ENCODE results near the gene ZFHX3. TPM values are rescaled to one million over a fixed set of nuclear protein-coding genes. Genes with fewer than 3 reads are reported as not detected.

ZFHX3 gene
- total RNA-seq, 1 experiment from 2014 or later: 21.8 TPM

DNA sequence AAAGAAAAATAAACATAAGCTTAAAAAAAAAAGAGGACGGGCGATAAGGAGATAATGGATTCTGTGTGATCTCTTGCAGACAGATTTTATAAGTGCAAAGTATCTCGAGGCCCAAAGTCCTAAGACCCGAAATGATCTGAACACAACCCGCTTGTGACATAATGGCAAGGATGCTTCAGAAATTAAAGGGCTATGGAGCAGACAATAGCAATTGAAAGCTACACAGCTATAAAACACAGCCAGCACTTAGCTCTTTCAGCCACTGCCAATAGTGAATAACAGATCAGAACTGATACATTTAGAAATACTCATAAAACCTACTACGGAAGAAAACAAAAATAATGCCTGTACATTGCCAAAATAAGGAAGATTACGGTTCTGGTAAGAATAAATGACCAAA, 117.5 kb downstream of the ZFHX3 start:
- Histone ChIP-seq H3K27ac (ENCODE audit: low read depth, low read length, poor library complexity, severe bottlenecking) (peak overlapping the region; percentile 62), H3K27me3 (replicated peaks; ENCODE audit: insufficient read depth, low read depth, low read length, poor library complexity) (no peaks in the 10 kb centered on the region), H3K36me3 (ENCODE audit: insufficient read depth, low read length, poor library complexity, severe bottlenecking) (no peaks in the 10 kb centered on the region), H3K4me1 (ENCODE audit: insufficient read depth, low read length, poor library complexity, severe bottlenecking) (peaks cover 78% of the 10 kb centered on the region), H3K9me3 (ENCODE audit: low read depth, low read length, poor library complexity, severe bottlenecking) (no peaks in the 10 kb centered on the region), H3K4me3 (ENCODE audit: low read depth, low read length, poor library complexity, severe bottlenecking) (peak overlapping the region; percentile 18)
- ChIA-PET POLR2A (ENCODE audit: low non-redundant PET) (interaction anchor here (0.7 kb wide), 1 partner anchor 34 kb away, joined by 9 read pairs; no protein-coding TSS in a partner anchor), CTCF (no interaction called here)
- intact Hi-C loops (cut with micrococcal nuclease; ENCODE audit: unreplicated experiment): loop anchor here (10.0 kb wide), 1 partner anchor 124 kb away; no protein-coding TSS in a partner anchor
- no TSS peak for BruUV-seq (replicated peaks)
- no peak for DNase-seq (ENCODE audit: low spot score)
- TF ChIP-seq EZH2 (IDR thresholded peaks at IDR 0.05; ENCODE audit: borderline replicate concordance, low read depth, low read length, poor library complexity, severe bottlenecking): no peak

DNA sequence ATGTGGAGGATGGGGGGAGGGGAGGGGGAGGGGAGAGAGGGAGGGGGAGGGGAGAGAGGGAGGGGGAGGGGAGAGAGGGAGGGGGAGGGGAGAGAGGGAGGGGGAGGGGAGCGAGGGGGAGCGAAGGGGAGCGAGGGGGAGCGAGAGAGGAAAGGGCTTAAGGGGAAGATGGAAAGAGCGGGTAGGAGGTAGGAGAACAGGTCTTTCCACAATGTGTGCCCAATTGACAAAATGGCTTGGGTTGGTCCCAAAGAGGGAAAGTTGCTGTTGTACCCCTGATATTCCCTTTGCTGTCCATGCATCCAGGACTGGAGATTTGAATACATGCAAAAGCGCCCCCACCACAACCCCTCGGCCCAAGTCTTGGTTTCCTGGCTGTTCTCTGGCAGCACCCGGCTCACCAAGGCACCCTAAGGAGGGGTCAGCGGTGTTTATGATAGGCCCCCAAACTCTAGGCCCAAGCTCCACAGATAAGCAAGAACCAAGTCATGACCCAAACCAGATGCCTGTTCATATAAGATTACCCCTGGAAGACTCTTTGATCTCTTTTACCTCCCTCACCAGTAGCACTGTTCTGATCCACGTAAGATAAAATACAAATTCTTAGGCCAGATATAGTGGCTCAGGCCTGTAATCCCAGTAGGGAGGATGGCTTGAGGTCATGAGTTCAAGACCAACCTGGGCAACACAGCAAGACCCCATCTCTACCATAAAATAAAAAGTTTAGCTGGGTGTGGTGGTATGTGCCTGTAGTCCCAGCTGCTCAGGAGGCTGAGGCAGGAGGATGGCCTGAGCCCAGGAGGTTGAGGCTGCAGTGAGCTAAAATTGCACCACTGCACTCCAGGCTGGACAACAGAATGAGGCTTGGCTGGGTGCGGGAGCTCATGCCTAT, 119.6 kb downstream of the ZFHX3 start:
- TF ChIP-seq, protein P1, sequence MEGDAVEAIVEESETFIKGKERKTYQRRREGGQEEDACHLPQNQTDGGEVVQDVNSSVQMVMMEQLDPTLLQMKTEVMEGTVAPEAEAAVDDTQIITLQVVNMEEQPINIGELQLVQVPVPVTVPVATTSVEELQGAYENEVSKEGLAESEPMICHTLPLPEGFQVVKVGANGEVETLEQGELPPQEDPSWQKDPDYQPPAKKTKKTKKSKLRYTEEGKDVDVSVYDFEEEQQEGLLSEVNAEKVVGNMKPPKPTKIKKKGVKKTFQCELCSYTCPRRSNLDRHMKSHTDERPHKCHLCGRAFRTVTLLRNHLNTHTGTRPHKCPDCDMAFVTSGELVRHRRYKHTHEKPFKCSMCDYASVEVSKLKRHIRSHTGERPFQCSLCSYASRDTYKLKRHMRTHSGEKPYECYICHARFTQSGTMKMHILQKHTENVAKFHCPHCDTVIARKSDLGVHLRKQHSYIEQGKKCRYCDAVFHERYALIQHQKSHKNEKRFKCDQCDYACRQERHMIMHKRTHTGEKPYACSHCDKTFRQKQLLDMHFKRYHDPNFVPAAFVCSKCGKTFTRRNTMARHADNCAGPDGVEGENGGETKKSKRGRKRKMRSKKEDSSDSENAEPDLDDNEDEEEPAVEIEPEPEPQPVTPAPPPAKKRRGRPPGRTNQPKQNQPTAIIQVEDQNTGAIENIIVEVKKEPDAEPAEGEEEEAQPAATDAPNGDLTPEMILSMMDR (conservative IDR thresholded peaks at IDR 0.05; ENCODE audit: low read depth, low read length): no peak
- no peak for TF ChIP-seq EZH2 (IDR thresholded peaks at IDR 0.05; ENCODE audit: borderline replicate concordance, low read depth, low read length, poor library complexity, severe bottlenecking)
- intact Hi-C loops (cut with micrococcal nuclease; ENCODE audit: unreplicated experiment): no loop called here
- ChIA-PET CTCF (no interaction called here), POLR2A (ENCODE audit: low non-redundant PET) (no interaction called here)
- BruUV-seq (replicated peaks): no TSS peak
- peaks cover 69% of the 10 kb centered on the region for H3K4me1 ChIP-seq (ENCODE audit: insufficient read depth, low read length, poor library complexity, severe bottlenecking)
- no peak overlapping the region for H3K4me3 ChIP-seq (ENCODE audit: low read depth, low read length, poor library complexity, severe bottlenecking)
- no peaks in the 10 kb centered on the region for H3K9me3 ChIP-seq (ENCODE audit: low read depth, low read length, poor library complexity, severe bottlenecking)
- no peaks in the 10 kb centered on the region for H3K27me3 ChIP-seq (replicated peaks; ENCODE audit: insufficient read depth, low read depth, low read length, poor library complexity)
- no peaks in the 10 kb centered on the region for H3K36me3 ChIP-seq (ENCODE audit: insufficient read depth, low read length, poor library complexity, severe bottlenecking)
- no peak for DNase-seq (ENCODE audit: low spot score)
- H3K27ac ChIP-seq (ENCODE audit: low read depth, low read length, poor library complexity, severe bottlenecking): no peak overlapping the region

DNA sequence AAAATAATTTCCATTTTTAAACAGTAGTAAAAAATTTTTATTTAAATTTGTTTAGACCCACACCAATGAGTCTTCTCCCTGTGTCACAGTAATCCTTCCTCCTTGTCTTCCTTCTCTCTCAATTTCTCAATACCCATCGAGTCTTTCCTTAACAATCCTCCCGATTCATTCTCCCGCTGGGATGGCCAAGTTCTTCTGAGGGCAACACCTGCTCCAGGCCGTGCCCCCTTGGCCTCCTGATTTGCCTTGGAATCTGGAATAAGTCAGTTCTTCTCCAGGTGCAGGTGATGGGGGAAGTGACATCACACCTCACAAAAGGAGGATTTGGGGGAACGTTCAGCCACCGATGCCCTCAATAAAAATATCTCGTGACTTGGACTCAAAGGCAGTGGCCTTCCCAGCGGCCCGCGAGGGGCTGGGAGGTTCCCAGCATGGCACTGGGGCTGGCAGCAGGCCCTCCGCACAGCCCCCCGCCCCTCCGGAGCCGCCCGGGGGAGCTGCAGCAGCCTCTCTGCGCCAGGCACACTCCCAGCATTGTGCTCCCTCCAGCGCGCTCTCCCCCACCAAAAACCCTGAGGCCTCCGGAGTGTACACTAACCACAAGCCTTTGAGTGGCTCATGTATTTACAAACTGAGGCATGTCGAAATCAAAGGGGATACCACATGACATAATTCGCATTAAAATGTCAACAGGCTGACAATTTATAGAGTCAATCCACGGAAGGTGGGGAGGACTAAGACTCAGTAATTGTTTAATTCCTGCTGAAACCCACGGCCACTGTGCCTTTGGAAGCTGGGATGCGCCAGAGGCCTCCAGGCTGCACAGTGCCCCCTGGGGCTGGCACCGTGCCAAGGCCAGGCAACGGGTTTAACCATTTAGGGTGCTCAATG, 120.5 kb downstream of the ZFHX3 start:
- TF ChIP-seq EZH2 (IDR thresholded peaks at IDR 0.05; ENCODE audit: borderline replicate concordance, low read depth, low read length, poor library complexity, severe bottlenecking): no peak
- TF ChIP-seq, protein P1 (conservative IDR thresholded peaks at IDR 0.05; ENCODE audit: low read depth, low read length): 0 out of 2 replicates have a peak, but pooled peaks have one; percentile 22
- H3K4me3 ChIP-seq (ENCODE audit: low read depth, low read length, poor library complexity, severe bottlenecking): peak overlapping the region; percentile 7
- H3K27me3 ChIP-seq (replicated peaks; ENCODE audit: insufficient read depth, low read depth, low read length, poor library complexity): no peaks in the 10 kb centered on the region
- peak; percentile 93 for DNase-seq (ENCODE audit: low spot score)
- no peaks in the 10 kb centered on the region for H3K36me3 ChIP-seq (ENCODE audit: insufficient read depth, low read length, poor library complexity, severe bottlenecking)
- POLR2A ChIA-PET (ENCODE audit: low non-redundant PET): no interaction called here
- no peaks in the 10 kb centered on the region for H3K9me3 ChIP-seq (ENCODE audit: low read depth, low read length, poor library complexity, severe bottlenecking)
- BruUV-seq (replicated peaks): no TSS peak
- intact Hi-C loops (cut with micrococcal nuclease; ENCODE audit: unreplicated experiment): no loop called here
- peak overlapping the region; percentile 55 for H3K27ac ChIP-seq (ENCODE audit: low read depth, low read length, poor library complexity, severe bottlenecking)
- H3K4me1 ChIP-seq (ENCODE audit: insufficient read depth, low read length, poor library complexity, severe bottlenecking): peaks cover 68% of the 10 kb centered on the region
- CTCF ChIA-PET: no interaction called here

Data from A673 (cell line).